H1 (cell line): ENCODE measurements around the gene PARD3. TPM values are rescaled to one million over a fixed set of nuclear protein-coding genes. Genes with fewer than 3 reads are reported as not detected.

Experiments
- CTCF ChIA-PET: fragments of 300-600 bp; sonication (Branson Sonifier 250); formaldehyde crosslinking; loops from one replicate; lab custom pipeline; 2021; ENCODE audit not compliant: partially characterized antibody; lab: Charles Lee
- POLR2A ChIA-PET: fragments of 300-600 bp; sonication (Branson Sonifier 250); formaldehyde crosslinking; loops from one replicate; lab custom pipeline; 2021; ENCODE audit warnings: inconsistent platforms; ENCODE audit not compliant: partially characterized antibody; lab: Charles Lee
- DNase-seq, 2 experiments: peaks; one replicate each; pipeline versions ENCODE4 v3.0.0 to v3.0.0-alpha.2; 2010 to 2022; ENCODE audit warnings: low spot score in 2 of 2, low read depth in 1 of 2, mixed read lengths in 1 of 2
- FAIRE-seq: peaks from 2 replicates; lab custom pipeline; 2011; peaks lifted over from hg19 to GRCh38; lab: Jason Lieb, UNC
- H2AFZ ChIP-seq: 2 replicates; pipeline ENCODE4 v1.8.1; 2012; ENCODE audit warnings: low read length, inconsistent platforms
- H2AK5ac ChIP-seq: 2 replicates; pipeline ENCODE4 v1.6.1; 2013; ENCODE audit warnings: low read depth, low read length
- H2BK120ac ChIP-seq: replicated peaks from 2 replicates; pipeline ENCODE3; 2013; ENCODE audit warnings: low read depth, low read length, inconsistent platforms
- H2BK12ac ChIP-seq: 2 replicates; pipeline ENCODE4 v1.6.1; 2013; ENCODE audit warnings: low read depth, low read length
- H2BK15ac ChIP-seq: 2 replicates; pipeline ENCODE4 v1.6.1; 2013; ENCODE audit warnings: low read length
- H2BK20ac ChIP-seq: 2 replicates; pipeline ENCODE4 v1.6.1; 2013; ENCODE audit warnings: low read length
- H2BK5ac ChIP-seq: 2 replicates; pipeline ENCODE4 v1.6.1; 2013; ENCODE audit warnings: low read depth, low read length
- H3K14ac ChIP-seq: 2 replicates; pipeline ENCODE4 v1.6.1; 2013; ENCODE audit warnings: inconsistent platforms; ENCODE audit not compliant: insufficient read length
- H3K18ac ChIP-seq: 2 replicates; pipeline ENCODE4 v1.6.1; 2013; ENCODE audit warnings: low read length; ENCODE audit errors: extremely low read depth
- H3K23ac ChIP-seq: 2 replicates; pipeline ENCODE4 v1.6.1; 2013; ENCODE audit warnings: inconsistent platforms; ENCODE audit not compliant: insufficient read length
- H3K23me2 ChIP-seq: 2 replicates; pipeline ENCODE4 v1.6.1; 2013; ENCODE audit warnings: low read depth, low read length
- H3K27ac ChIP-seq: 2 replicates; pipeline ENCODE4 v1.6.1; 2011; ENCODE audit warnings: low read depth, low read length, inconsistent platforms
- H3K27me3 ChIP-seq, 4 experiments: replicated peaks in 1 of 4; 1 replicate in 1 of 4; 2 replicates in 3 of 4; pipeline versions ENCODE4 v1.6.1 to v1.8.1; 2011 to 2013; ENCODE audit warnings: low read length in 3 of 4, mild to moderate bottlenecking in 3 of 4, inconsistent platforms in 2 of 4, mixed read lengths in 2 of 4, moderate library complexity in 1 of 4; ENCODE audit not compliant: control insufficient read depth in 3 of 4, insufficient read depth in 3 of 4; ENCODE audit errors: extremely low read depth in 1 of 4
- H3K36me3 ChIP-seq, 4 experiments: 2 replicates each; pipeline versions ENCODE4 v1.6.1 to v1.8.1; 2011 to 2013; ENCODE audit warnings: mild to moderate bottlenecking in 4 of 4, low read length in 3 of 4, moderate library complexity in 2 of 4, control low read depth in 1 of 4, inconsistent platforms in 1 of 4; ENCODE audit not compliant: insufficient read depth in 4 of 4, control insufficient read depth in 2 of 4
- H3K4ac ChIP-seq: replicated peaks from 2 replicates; pipeline ENCODE3; 2013; ENCODE audit warnings: low read length, low read depth, mixed read lengths, inconsistent platforms; ENCODE audit not compliant: insufficient read length
- H3K4me1 ChIP-seq, 4 experiments: replicated peaks in 1 of 4; 1 replicate in 1 of 4; 2 replicates in 3 of 4; pipeline versions ENCODE4 v1.6.1 to v1.8.1; 2011 to 2013; ENCODE audit warnings: low read length in 3 of 4, inconsistent platforms in 2 of 4, mixed read lengths in 1 of 4; ENCODE audit not compliant: insufficient read depth in 4 of 4, control insufficient read depth in 3 of 4
- H3K4me2 ChIP-seq, 2 experiments: 2 replicates each; pipeline versions ENCODE4 v1.6.1 to v1.8.1; 2011 to 2013; ENCODE audit warnings: low read depth in 2 of 2, low read length in 2 of 2, control low read depth in 1 of 2, inconsistent platforms in 1 of 2, mild to moderate bottlenecking in 1 of 2; ENCODE audit not compliant: insufficient read depth in 1 of 2
- H3K4me3 ChIP-seq, 4 experiments: fragments of 200-600, 300-600 bp in 1 of 4; sonication (generic), shearing (Covaris generic), sonication (Bioruptor Twin) in 1 of 4; 2 replicates each; pipeline versions ENCODE4 v1.5.1 to v1.8.1; 2011 to 2016; ENCODE audit warnings: low read length in 4 of 4, low read depth in 3 of 4, control low read depth in 2 of 4, inconsistent platforms in 2 of 4, mild to moderate bottlenecking in 2 of 4, mixed read lengths in 1 of 4, moderate library complexity in 1 of 4; ENCODE audit not compliant: insufficient read depth in 2 of 4; ENCODE audit errors: extremely low read depth in 1 of 4
- H3K56ac ChIP-seq: replicated peaks from 2 replicates; pipeline ENCODE3; 2013; ENCODE audit warnings: low read depth, mild to moderate bottlenecking, mixed read lengths, low read length, inconsistent platforms; ENCODE audit not compliant: insufficient read length
- H3K79me1 ChIP-seq: 2 replicates; pipeline ENCODE4 v1.6.1; 2013; ENCODE audit warnings: low read depth, low read length, control low read depth
- H3K79me2 ChIP-seq, 2 experiments: 2 replicates each; pipeline versions ENCODE4 v1.6.1 to v1.8.1; 2012 to 2013; ENCODE audit warnings: low read length in 2 of 2, mild to moderate bottlenecking in 2 of 2, inconsistent platforms in 1 of 2; ENCODE audit not compliant: insufficient read depth in 2 of 2, control insufficient read depth in 1 of 2
- H3K9ac ChIP-seq, 4 experiments: replicated peaks in 1 of 4; 1 replicate in 1 of 4; 2 replicates in 3 of 4; pipeline versions ENCODE4 v1.6.1 to v1.8.1; 2011 to 2013; ENCODE audit warnings: low read depth in 3 of 4, low read length in 3 of 4, control low read depth in 2 of 4, mild to moderate bottlenecking in 2 of 4, moderate library complexity in 2 of 4, inconsistent platforms in 1 of 4; ENCODE audit errors: extremely low read depth in 1 of 4
- H3K9me3 ChIP-seq, 2 experiments: 2 replicates each; pipeline versions ENCODE4 v1.6.1 to v1.8.1; 2012 to 2013; ENCODE audit warnings: mild to moderate bottlenecking in 2 of 2, moderate library complexity in 2 of 2, control low read depth in 1 of 2, inconsistent platforms in 1 of 2, low read depth in 1 of 2, low read length in 1 of 2, mixed read lengths in 1 of 2; ENCODE audit not compliant: insufficient read depth in 2 of 2
- H4K20me1 ChIP-seq, 2 experiments: replicated peaks in 1 of 2; 2 replicates each; pipeline versions ENCODE3 to v1.8.1; 2011 to 2013; ENCODE audit warnings: inconsistent platforms in 2 of 2, low read length in 2 of 2, mild to moderate bottlenecking in 1 of 2; ENCODE audit not compliant: insufficient read depth in 2 of 2, control insufficient read depth in 1 of 2
- H4K5ac ChIP-seq: 2 replicates; pipeline ENCODE4 v1.6.1; 2013; ENCODE audit warnings: low read length, low read depth, mixed read lengths, inconsistent platforms; ENCODE audit not compliant: insufficient read length
- H4K8ac ChIP-seq: 2 replicates; pipeline ENCODE4 v1.8.0; 2013; ENCODE audit warnings: mild to moderate bottlenecking, moderate library complexity, low read length, inconsistent platforms; ENCODE audit not compliant: insufficient read depth; ENCODE audit errors: extremely low read depth
- H4K91ac ChIP-seq: replicated peaks from 2 replicates; pipeline ENCODE3; 2013; ENCODE audit warnings: low read length, mixed read lengths, inconsistent platforms; ENCODE audit not compliant: insufficient read length
- SIX5 ChIP-seq: IDR thresholded peaks from 2 replicates; pipeline ENCODE4 v1.6.1; 2011; ENCODE audit warnings: mild to moderate bottlenecking, low read depth, low read length
- whole genome bisulfite sequencing, 2 experiments: shearing (Covaris generic) in 1 of 2; methylation state at CpG; one replicate each; pipeline versions ENCODE4 v1.1.6 to v1.1.7; 2013 to 2015; ENCODE audit warnings: low lambda C conversion rate in 2 of 2, mixed read lengths in 2 of 2, inconsistent platforms in 1 of 2, low coverage in 1 of 2, missing lambda C conversion rate in 1 of 2; ENCODE audit not compliant: insufficient replicate concordance in 2 of 2, insufficient coverage in 1 of 2, insufficient read length in 1 of 2; ENCODE audit errors: extremely low coverage in 1 of 2, missing lambda C conversion rate in 1 of 2; 5-methylcytosine and 5-hydroxymethylcytosine counted together
- polyA plus RNA-seq, 7 experiments: library from polyadenylated mRNA; depleted of rRNA in 3 of 7; stranded (reverse) in 5 of 7; unstranded in 2 of 7; fragments of >200 nt in 5 of 7; fragments of 200-250 nt in 2 of 7; gene quantifications; 1 replicate in 5 of 7; 2 replicates in 1 of 7; 4 replicates in 1 of 7; pipeline versions ENCODE4 v1.2.1 to v1.2.3, GENCODE V29; 2011 to 2013; ENCODE audit warnings: missing spikeins in 2 of 7, mixed read lengths in 2 of 7
- total RNA-seq: library from RNA; stranded (reverse); fragmentation: NEBNext Ultra II Directional; extraction: Animal tissue kit (Norgen Biotek cat#: 25700); gene quantifications from 2 replicates; pipeline ENCODE4 v1.2.1, GENCODE V29; 2021

The PARD3 gene
- total and polyA plus RNA-seq, 2 of the 8 experiments (the other 6 are each of a cell fraction or from before 2014, with no cell fraction given) = 19.7 to 49.1 TPM

GRCh38 chr10:34826857-34827766, 12.0 kb upstream of the PARD3 start:
- ChIA-PET CTCF (interaction anchor here (1.2 to 1.4 kb wide), 3 partner anchors 11 to 172 kb away, joined by 3 read pairs; no protein-coding TSS in a partner anchor), POLR2A (no interaction called here)
- H3K23ac ChIP-seq = no peak overlapping the region
- no peaks in the 10 kb centered on the region for H3K27me3 ChIP-seq
- H3K9me3 ChIP-seq = no peaks in the 10 kb centered on the region
- no peaks in the 10 kb centered on the region for H4K20me1 ChIP-seq
- no peak overlapping the region for H4K8ac ChIP-seq
- no peak overlapping the region for H2BK15ac ChIP-seq
- H3K23me2 ChIP-seq = no peaks in the 10 kb centered on the region
- no peak overlapping the region for H3K56ac ChIP-seq
- FAIRE-seq (no peak), DNase-seq (no peak)
- no peak overlapping the region for H4K91ac ChIP-seq
- H3K9ac ChIP-seq = no peak overlapping the region
- no peaks in the 10 kb centered on the region for H3K79me1 ChIP-seq
- H2BK5ac ChIP-seq = no peak overlapping the region
- no peak overlapping the region for H2BK12ac ChIP-seq
- no peak overlapping the region for H3K4ac ChIP-seq
- no peak overlapping the region for H2AK5ac ChIP-seq
- H3K4me2 ChIP-seq = no peak overlapping the region
- no peak for TF ChIP-seq SIX5
- H3K4me3 ChIP-seq = no peak overlapping the region
- no peak overlapping the region for H2AFZ ChIP-seq
- no peak overlapping the region for H4K5ac ChIP-seq
- no peaks in the 10 kb centered on the region for H3K4me1 ChIP-seq
- no peak overlapping the region for H2BK20ac ChIP-seq
- H3K27ac ChIP-seq = no peak overlapping the region
- H3K14ac ChIP-seq = no peak overlapping the region
- 86% methylated on average over 11 of the region's 11 CpGs; no CpG with 5 or more reads in 1 of the 2 experiments for WGBS, 2 experiments
- no peak overlapping the region for H3K18ac ChIP-seq
- no peaks in the 10 kb centered on the region for H3K36me3 ChIP-seq
- H3K79me2 ChIP-seq = no peaks in the 10 kb centered on the region
- no peak overlapping the region for H2BK120ac ChIP-seq
